ENCODE results near the gene PTOV1. TPM values are rescaled to one million over a fixed set of nuclear protein-coding genes. Genes with fewer than 3 reads are reported as not detected.
A peak's percentile ranks its signal among the peaks of the same experiment; 100 is the strongest.

Gene PTOV1
- total and polyA plus RNA-seq, 5 experiments from 2014 or later: 42.9 to 186 (median 67.4) TPM

DNA sequence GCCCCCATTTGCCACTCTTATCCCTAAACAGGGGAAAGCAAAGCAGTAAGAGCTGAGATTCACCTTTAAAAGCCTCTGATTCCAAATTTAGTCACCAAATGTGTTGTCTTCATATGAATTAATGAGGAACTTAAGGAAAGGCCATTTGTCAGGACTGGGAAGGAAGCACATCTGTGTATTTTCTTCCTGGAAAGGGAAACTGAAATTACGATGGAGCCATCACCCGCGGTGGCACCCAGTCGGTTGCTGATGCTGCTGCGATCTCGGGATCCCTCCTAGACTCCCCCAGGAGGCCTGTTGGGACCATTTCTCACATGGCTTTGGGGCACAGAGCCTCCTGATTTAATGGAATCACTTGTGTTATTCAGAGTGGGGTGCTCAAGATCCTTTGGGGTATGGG lies 53.2 kb downstream of the PTOV1 start:
- Mint-ChIP-seq H3K4me1 (peaks cover 2 to 22% (median 11%) of the 10 kb centered on the region in 4 donors), H3K36me3 (peaks cover 0 to 22% (median 0%) of the 10 kb centered on the region in 3 donors), H3K27me3 (no peaks in the 10 kb centered on the region), H3K27ac (peak overlapping the region in 2 of 10 donors; percentile 15 to 20), H3K9me3 (no peaks in the 10 kb centered on the region), H3K4me3 (peak overlapping the region in 1 of 10 donors; percentile 36)
- DNase-seq: no peak
- POLR2A ChIA-PET: no interaction called here
- ATAC-seq: no peak

DNA sequence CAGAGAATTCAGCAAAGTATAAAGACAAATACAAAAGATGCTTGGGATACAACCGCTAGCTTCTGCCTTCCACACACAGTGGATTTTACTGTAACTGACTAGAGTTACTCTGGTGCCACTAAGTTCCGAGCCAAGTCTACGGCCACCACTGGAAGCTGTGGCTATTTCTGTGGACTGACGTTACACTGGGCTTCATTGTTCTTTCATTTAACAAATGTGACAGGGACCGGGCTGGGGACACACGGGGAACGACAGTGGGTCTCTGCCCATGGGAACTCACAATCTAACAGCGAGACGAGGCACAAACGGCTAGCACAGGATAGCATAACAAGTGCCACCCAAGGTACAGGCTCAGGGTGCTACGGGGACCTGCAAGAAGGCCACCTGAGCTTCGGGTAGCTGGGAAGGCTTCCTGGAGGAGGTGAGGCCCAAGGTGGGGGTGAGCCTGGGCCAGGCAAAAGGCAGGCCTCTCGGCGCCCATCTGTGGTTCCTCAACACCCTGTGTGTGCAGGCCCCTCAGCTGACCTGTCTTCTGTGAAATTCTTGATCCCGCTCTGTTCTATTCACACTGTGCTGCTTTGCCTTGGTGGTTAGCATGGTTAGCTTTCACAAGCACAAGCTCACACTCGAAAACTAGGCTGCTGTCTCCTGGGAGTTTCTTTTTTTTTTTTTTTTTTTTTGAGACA lies 56.1 kb downstream of the PTOV1 start:
- no peak for DNase-seq
- H3K36me3 Mint-ChIP-seq: peaks cover 0 to 28% (median 0%) of the 10 kb centered on the region in 3 donors
- POLR2A ChIA-PET: interaction anchor here (0.5 to 1.1 kb wide), 3 partner anchors 22 to 105 kb away, joined by 3 read pairs; partner anchors contain the start of genes ATF5 and NUP62

DNA sequence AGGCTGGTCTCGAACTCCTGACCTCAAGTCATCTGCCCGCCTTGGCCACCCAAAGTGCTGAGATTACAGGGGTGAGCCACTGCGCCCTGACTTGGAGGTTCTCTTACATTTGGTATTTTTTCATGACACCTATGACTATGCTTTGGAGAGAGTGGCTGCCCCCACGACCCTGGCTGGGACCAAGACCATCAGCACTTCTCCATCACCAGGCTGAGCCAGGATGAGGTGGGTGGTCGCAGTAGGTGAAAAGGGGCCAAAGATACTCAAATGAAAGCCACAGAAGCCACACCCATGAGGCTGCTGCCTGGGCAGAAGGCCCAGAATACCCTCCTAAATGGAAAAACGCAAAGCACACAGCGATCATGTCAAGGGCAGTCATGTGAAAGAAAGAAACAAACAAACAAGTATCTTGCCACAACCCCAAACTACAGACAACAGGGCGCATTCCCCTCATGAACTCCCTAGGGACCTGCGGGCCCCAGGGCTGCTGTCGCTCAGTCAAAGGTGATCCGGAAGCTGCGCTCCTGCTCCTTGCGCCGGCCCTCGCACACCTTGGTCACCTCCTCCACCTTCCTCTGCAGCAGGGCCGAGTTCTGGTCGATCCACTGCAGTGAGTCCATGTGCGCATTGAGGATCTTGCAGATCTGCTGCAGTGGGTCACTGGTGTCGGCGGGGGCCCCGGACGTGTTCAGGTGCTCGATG lies 56.9 kb downstream of the PTOV1 start:
- ATAC-seq (no peak), DNase-seq (no peak)
- POLR2A ChIA-PET: no interaction called here
- Mint-ChIP-seq H3K36me3 (peaks cover 0 to 33% (median 0%) of the 10 kb centered on the region in 3 donors), H3K9me3 (no peaks in the 10 kb centered on the region), H3K4me3 (no peak overlapping the region), H3K27ac (peak overlapping the region in 4 of 10 donors; percentile 19 to 65 (median 40)), H3K4me1 (peaks cover 5 to 42% (median 23%) of the 10 kb centered on the region in 4 donors), H3K27me3 (no peaks in the 10 kb centered on the region)

More for the DNA sequence above, 56.1 kb downstream of the PTOV1 start:
- Mint-ChIP-seq H3K9me3 (no peaks in the 10 kb centered on the region), H3K4me3 (no peak overlapping the region), H3K4me1 (peaks cover 5 to 39% (median 22%) of the 10 kb centered on the region in 4 donors), H3K27me3 (no peaks in the 10 kb centered on the region), H3K27ac (peak overlapping the region in 3 of 10 donors; percentile 3 to 54 (median 53))
- no peak for ATAC-seq

DNA sequence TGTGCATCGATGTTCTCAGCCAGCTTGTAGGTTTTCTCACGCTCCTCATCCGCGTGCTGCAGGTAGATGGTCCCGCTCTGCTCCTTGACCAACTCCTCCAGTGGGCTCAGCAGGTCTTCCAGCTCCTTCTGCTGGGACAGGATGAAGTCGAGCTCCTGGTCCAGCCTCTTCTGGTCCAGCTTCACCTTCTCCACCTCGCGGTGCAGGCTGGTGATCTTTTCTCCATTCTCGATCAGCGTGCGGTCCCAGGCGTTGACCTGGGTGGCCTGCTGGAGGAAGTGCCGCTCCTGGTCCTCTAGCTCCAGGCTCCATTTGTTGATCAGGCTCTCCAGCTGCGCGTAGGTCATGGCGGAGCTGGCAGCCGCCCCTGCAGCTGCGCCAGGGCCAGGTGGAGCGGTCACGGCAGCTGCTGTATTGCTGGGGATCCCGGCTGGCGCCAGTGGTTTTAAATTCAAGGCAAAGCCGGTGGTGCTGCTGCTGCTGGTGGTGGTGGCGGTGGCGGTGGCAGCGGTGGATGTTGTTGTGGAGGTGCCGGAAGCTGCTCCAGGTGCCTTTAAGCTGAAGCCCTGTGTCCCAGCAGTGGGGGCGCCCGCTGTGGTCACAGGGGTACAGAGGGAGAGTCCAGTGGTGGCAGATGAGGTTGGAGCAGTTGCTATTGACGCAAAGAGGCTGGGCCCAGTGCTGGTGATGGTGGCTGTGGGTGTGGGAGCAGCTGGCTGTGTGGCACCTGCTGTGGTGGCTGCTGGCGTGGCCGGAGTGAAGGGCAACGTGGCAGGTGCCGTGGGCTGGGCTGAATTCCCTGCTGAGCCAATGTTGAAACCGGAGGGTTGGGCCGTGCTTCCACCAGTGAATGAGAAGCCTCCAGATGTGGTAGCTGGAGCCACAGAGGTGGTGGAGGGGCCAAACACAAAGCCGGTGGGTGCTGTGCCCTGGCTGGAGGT lies 57.8 kb downstream of the PTOV1 start:
- Mint-ChIP-seq H3K36me3 (peaks cover 0 to 42% (median 0%) of the 10 kb centered on the region in 3 donors), H3K27me3 (no peaks in the 10 kb centered on the region), H3K4me1 (peaks cover 5 to 45% (median 25%) of the 10 kb centered on the region in 4 donors), H3K27ac (peak overlapping the region in 2 of 10 donors; percentile 25 to 33), H3K4me3 (no peak overlapping the region), H3K9me3 (no peaks in the 10 kb centered on the region)
- POLR2A ChIA-PET: interaction anchor here (0.6 kb wide), 1 partner anchor 278 kb away, joined by 4 read pairs; no protein-coding TSS in a partner anchor
- DNase-seq (no peak), ATAC-seq (no peak)

DNA sequence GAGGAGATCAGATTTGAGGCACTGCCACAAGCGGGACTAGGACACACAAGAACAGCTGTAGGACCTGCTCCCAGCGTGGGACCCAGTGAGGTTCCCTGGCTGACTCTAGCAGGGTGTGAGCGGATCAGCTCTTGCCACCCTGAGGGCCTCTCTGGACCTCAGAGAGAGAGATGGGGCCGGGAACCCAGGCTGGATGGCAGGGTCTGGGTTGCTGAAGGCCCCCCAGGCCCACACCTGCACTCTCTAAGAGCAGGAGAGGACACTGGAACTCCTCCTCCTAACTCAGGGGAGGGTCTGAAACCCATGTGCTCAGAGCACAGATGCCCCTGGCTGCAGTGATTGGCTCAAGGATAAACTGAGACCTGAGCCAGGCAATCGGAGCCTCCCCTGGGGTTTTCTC lies 59.2 kb downstream of the PTOV1 start:
- POLR2A ChIA-PET: no interaction called here
- H3K36me3 Mint-ChIP-seq: peaks cover 0 to 54% (median 2%) of the 10 kb centered on the region in 3 donors
- ATAC-seq (no peak), DNase-seq (no peak)
- no peak overlapping the region for H3K4me3 Mint-ChIP-seq
- H3K27me3 Mint-ChIP-seq: no peaks in the 10 kb centered on the region
- H3K9me3 Mint-ChIP-seq: no peaks in the 10 kb centered on the region
- peak overlapping the region in 4 of 10 donors; percentile 60 to 86 (median 80) for H3K27ac Mint-ChIP-seq
- H3K4me1 Mint-ChIP-seq: peaks cover 8 to 44% (median 25%) of the 10 kb centered on the region in 4 donors

Small RNA genes within 50 kb of the gene (microRNA-seq; reads per million reads assigned to microRNA genes)
- gene MIR4749 (ENCODE audit: borderline microRNAs expressed): 1.0 reads per million
- not detected for gene MIR4750 (ENCODE audit: borderline microRNAs expressed)
- gene MIR6800 (ENCODE audit: borderline microRNAs expressed): not detected

Other genes starting within 250 kb of the PTOV1 start
- gene RRAS, start 211.0 kb upstream of the PTOV1 start, total RNA-seq: 10 to 100 TPM; 10.4 to 12.7 TPM
- gene RRAS, start 211.0 kb upstream of the PTOV1 start, polyA plus RNA-seq: 10 to 100 TPM; 21.8 to 30.2 (median 28.4) TPM
- 10 to 100 TPM; 51.0 to 62.3 TPM for gene SCAF1, start 208.9 kb upstream of the PTOV1 start, total RNA-seq
- gene SCAF1, start 208.9 kb upstream of the PTOV1 start, polyA plus RNA-seq: 1 to 10 TPM; 1.1 to 2.5 (median 1.2) TPM
- gene IRF3, start 185.3 kb upstream of the PTOV1 start, total RNA-seq: 100 to 1,000 TPM; 279 to 303 TPM
- 10 to 100 TPM; 54.6 to 76.1 (median 65.1) TPM for gene IRF3, start 185.3 kb upstream of the PTOV1 start, polyA plus RNA-seq
- 10 to 100 TPM; 22.5 to 24.0 TPM for gene BCL2L12, start 185.2 kb upstream of the PTOV1 start, total RNA-seq
- gene BCL2L12, start 185.2 kb upstream of the PTOV1 start, polyA plus RNA-seq: 10 to 100 TPM; 19.3 to 20.6 (median 19.6) TPM
- gene PRMT1, start 173.9 kb upstream of the PTOV1 start, total RNA-seq: 100 to 1,000 TPM in 1 of 2 experiments, 10 to 100 TPM in 1; 97.4 to 100 TPM
- 100 to 1,000 TPM; 150 to 162 (median 158) TPM for gene PRMT1, start 173.9 kb upstream of the PTOV1 start, polyA plus RNA-seq
- gene ADM5, start 161.6 kb upstream of the PTOV1 start, total RNA-seq: 1 to 10 TPM; 3.5 to 5.1 TPM
- under 1 TPM in 2 of 3 donors, not detected in 1; 0.14 to 0.53 TPM for gene ADM5, start 161.6 kb upstream of the PTOV1 start, polyA plus RNA-seq
- 1 to 10 TPM; 2.3 to 2.7 TPM for gene CPT1C, start 160.0 kb upstream of the PTOV1 start, total RNA-seq
- gene CPT1C, start 160.0 kb upstream of the PTOV1 start, polyA plus RNA-seq: under 1 TPM; 0.19 to 0.54 (median 0.40) TPM
- 1 to 10 TPM; 3.5 to 4.8 TPM for gene TSKS, start 87.9 kb upstream of the PTOV1 start, total RNA-seq
- gene TSKS, start 87.9 kb upstream of the PTOV1 start, polyA plus RNA-seq: 1 to 10 TPM in 1 of 3 donors, under 1 TPM in 2; 0.17 to 1.2 (median 0.40) TPM
- gene AP2A1, start 84.2 kb upstream of the PTOV1 start, total RNA-seq: 10 to 100 TPM; 56.1 to 57.8 TPM
- gene AP2A1, start 84.2 kb upstream of the PTOV1 start, polyA plus RNA-seq: 1 to 10 TPM; 4.5 to 6.5 (median 4.9) TPM
- 10 to 100 TPM; 23.0 to 28.8 TPM for gene FUZ, start 37.9 kb upstream of the PTOV1 start, total RNA-seq
- 1 to 10 TPM; 5.4 to 7.5 (median 7.0) TPM for gene FUZ, start 37.9 kb upstream of the PTOV1 start, polyA plus RNA-seq
- 10 to 100 TPM; 39.8 to 43.2 TPM for gene MED25, start 32.9 kb upstream of the PTOV1 start, total RNA-seq
- 10 to 100 TPM in 2 of 3 donors, 1 to 10 TPM in 1; 7.5 to 19.2 (median 13.1) TPM for gene MED25, start 32.9 kb upstream of the PTOV1 start, polyA plus RNA-seq
- 100 to 1,000 TPM; 170 to 176 TPM for gene PNKP, start 16.4 kb downstream of the PTOV1 start, total RNA-seq
- gene PNKP, start 16.4 kb downstream of the PTOV1 start, polyA plus RNA-seq: 10 to 100 TPM; 21.1 to 24.3 (median 21.4) TPM
- gene AKT1S1, start 26.2 kb downstream of the PTOV1 start, total RNA-seq: 10 to 100 TPM; 28.4 to 30.4 TPM
- gene AKT1S1, start 26.2 kb downstream of the PTOV1 start, polyA plus RNA-seq: 1 to 10 TPM; 2.6 to 4.5 (median 3.9) TPM
- 10 to 100 TPM; 92.7 to 94.0 TPM for gene TBC1D17, start 26.5 kb downstream of the PTOV1 start, total RNA-seq
- gene TBC1D17, start 26.5 kb downstream of the PTOV1 start, polyA plus RNA-seq: 10 to 100 TPM in 2 of 3 donors, 1 to 10 TPM in 1; 8.1 to 17.7 (median 11.3) TPM
- gene IL4I1, start 45.7 kb downstream of the PTOV1 start, total RNA-seq: 1 to 10 TPM in 1 of 2 experiments, under 1 TPM in 1; 0.85 to 1.1 TPM
- gene IL4I1, start 45.7 kb downstream of the PTOV1 start, polyA plus RNA-seq: under 1 TPM; 0.24 to 0.26 (median 0.25) TPM
- gene ATF5, start 78.0 kb downstream of the PTOV1 start, total RNA-seq: 1 to 10 TPM; 8.4 to 9.2 TPM
- gene ATF5, start 78.0 kb downstream of the PTOV1 start, polyA plus RNA-seq: under 1 TPM; 0.71 to 0.97 (median 0.84) TPM
- 10 to 100 TPM; 53.9 to 61.4 TPM for gene NUP62, start 78.3 kb downstream of the PTOV1 start, total RNA-seq
- 10 to 100 TPM; 38.5 to 54.5 (median 49.1) TPM for gene NUP62, start 78.3 kb downstream of the PTOV1 start, polyA plus RNA-seq
- gene SIGLEC11, start 110.0 kb downstream of the PTOV1 start, total RNA-seq: not detected
- not detected for gene SIGLEC11, start 110.0 kb downstream of the PTOV1 start, polyA plus RNA-seq
- 100 to 1,000 TPM in 1 of 2 experiments, 10 to 100 TPM in 1; 92.8 to 106 TPM for gene VRK3, start 174.2 kb downstream of the PTOV1 start, total RNA-seq
- gene VRK3, start 174.2 kb downstream of the PTOV1 start, polyA plus RNA-seq: 10 to 100 TPM; 73.4 to 91.8 (median 81.2) TPM
- 10 to 100 TPM in 1 of 2 experiments, 1 to 10 TPM in 1; 9.8 to 11.1 TPM for gene ZNF473, start 174.8 kb downstream of the PTOV1 start, total RNA-seq
- 1 to 10 TPM; 3.6 to 7.0 (median 3.7) TPM for gene ZNF473, start 174.8 kb downstream of the PTOV1 start, polyA plus RNA-seq